OCI-M2 (cell line): ENCODE results near the gene FEM1A.
"Not testable (repeated sequence)": the region's sequence is repeated elsewhere in the genome, so short reads cannot be mapped to it uniquely, and the experiment has no call there.

ENCODE experiments used
- DNase-seq: peaks from one replicate; lab custom pipeline; 2025; ENCODE audit not compliant: unreplicated experiment; lab: John Stamatoyannopoulos, UW

FEM1A gene

DNA sequence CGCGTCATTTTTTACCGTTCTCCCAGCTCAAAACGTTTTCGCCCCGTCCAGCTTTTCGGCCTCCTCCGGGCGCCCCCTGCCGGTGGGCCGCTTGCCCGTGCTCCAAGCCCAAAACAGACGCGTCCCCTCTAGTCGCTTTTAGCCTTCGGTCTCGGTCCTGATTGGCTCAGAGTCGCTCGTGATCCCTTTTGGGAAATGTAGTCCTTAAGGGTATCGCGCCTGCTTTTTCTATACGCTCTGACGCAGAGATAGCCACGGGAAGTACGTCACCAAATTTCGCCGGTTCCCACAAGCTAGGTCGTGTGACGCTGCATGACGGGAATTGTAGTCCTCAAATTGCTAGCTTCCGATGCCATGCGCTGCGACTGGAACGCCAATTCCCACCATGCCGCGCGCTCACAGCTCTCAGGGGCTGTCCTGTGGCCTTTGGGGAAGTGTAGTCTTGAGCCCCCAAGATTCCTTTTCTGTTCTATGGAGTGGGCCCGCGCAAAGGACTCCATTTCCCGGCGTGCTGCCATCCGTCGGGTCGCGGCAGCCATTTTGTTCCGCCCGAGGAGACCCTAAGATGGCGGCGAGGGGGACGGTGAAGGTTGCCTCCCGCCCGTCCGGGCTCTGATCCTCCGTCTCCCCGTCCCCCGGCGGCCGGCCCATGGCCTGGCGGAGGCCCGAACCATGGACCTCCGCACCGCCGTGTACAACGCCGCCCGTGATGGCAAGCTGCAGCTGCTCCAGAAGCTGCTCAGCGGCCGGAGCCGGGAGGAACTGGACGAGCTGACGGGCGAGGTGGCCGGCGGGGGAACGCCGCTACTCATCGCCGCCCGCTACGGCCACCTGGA lies at the start of gene FEM1A:
TSS of gene FEM1A (plus strand) at position 552 of the 836 bp plus-strand sequence. CDS start at position 673, 121 bp downstream.
- DNase-seq: peak; percentile 98

- DNase-seq: no peak
Observed at GRCh38 chr19:4742723-4743646, 48.5 kb upstream of the FEM1A start.

DNA sequence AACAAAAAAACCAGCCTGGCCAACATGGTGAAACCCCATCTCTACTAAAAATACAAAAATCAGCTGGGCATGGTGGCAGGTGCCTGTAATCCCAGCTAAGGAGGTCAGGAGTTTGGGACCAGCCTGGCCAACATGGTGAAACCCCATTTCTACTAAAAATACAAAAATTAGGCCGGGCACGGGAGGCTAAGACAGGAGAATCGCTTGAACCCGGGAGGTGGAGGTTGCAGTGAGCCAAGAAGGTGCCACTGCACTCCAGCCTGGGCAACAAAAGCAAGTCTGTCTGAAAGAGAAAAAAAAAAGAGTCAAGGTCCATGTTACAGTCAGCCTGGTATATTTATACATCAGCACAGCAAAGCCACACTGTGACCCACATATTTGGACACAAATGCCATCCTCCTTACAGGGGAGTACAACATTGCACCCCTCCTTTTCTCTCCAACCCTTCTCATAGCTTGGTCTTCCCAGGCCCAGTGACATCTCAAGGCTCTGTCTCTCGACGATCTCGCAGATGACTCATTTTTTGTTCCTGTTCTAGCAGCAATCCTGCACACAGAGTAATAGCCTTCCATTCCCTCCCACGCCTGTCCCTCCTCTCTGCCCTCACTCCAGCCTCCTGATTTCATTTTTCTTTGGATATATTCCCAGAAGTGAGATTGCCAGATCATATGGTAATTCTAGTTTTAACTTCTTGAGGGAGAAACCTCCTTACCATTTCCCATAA lies 46.9 kb upstream of the FEM1A start:
- DNase-seq: no peak

DNA sequence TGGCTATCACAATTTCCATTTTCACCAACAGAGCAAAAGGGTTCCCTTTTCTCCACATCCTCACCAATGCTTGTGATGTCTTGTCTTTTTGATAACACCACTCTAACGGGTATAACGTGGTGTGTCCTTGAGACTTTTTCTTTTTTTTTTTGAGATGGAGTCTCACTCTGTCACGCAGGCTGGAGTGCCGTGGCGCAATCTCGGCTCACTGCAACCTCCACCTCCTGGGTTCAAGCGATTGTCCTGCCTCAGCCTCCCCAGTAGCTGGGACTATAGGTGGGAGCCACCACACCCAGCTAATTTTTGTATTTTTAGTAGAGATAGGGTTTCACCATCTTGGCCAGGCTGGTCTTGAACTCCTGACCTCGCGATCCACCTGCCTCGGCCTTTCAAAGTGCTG lies 46.4 kb upstream of the FEM1A start:
- not testable (repeated sequence) for DNase-seq

DNA sequence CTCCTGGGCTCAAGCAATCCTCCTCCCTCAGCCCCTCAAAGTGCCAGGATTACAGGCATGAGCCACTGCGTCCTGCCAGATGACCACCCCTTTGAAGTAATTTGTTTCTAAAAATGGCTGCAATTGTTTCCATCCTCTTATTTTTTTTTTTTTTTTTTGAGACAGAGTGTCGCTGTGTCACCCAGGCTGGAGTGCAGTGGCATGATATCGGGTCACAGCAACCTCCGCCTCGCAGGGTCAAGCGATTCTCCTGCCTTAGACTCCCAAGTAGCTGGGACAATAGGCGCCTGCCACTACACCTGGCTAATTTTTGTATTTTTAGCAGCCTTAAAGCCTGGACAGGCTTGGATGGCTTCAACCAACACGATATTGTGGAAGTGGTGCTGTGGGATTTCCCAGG lies 45.5 kb upstream of the FEM1A start:
- DNase-seq: no peak

DNA sequence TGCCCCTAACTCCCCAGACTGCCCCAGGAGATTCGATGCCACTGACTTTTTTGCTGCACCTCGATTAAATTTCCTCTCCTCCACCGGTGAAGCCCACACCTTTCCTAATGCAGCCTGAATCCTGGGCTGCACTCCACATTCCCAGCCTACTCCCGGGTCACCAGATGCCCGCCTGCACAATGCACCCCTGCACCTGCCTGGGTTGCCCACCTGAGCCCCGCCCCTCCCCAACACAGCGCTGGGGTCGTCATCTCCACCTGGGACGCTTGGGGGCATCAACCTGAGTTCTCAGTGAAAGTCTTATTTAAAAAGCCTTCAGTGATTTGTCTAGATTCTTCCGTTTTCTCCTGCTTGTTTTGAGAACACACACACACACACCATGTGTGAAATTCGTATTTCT lies 43.3 kb upstream of the FEM1A start:
- DNase-seq: no peak

DNA sequence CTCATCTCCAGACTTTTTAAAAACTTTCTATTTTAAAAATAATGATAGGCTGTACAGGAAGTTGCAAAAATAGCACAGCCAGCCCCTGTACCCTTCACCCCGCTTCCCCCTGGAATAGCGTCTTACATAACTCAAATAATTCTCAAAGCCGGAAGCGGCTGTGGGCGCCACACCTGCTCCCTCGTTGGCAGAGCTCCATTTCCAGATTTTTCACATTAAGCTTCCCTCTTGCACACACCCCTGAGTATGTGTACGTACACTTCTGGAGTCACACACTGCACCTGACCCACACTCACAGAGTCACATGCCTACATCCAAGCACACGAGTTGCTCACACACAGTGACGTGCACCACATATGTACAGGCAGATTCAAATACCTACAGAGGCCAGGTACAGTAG lies 42.9 kb upstream of the FEM1A start:
- DNase-seq: no peak

GRCh38 chr19:4749870-4750590 lies 41.5 kb upstream of the FEM1A start:
- no peak for DNase-seq

GRCh38 chr19:4754248-4754647 lies 37.3 kb upstream of the FEM1A start:
- no peak for DNase-seq

DNA sequence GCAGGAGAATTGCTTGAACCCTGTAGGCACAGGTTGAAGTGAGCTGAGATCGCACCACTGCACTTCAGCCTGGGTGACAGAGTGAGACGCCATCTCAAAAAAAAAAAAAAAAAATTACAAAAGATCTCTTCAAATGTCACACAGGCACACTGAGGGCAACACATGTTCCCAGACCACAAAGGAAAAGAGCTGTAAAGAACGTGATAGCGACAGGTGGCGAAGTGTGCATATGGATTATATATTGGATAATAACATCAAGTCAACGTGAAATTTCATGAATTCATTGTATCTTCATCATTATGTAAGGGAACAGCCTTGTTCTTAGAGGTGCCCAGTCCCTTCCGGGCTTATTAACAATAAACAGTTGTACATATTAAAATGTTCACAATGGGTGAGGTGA lies 36.1 kb upstream of the FEM1A start:
- no peak for DNase-seq

- DNase-seq: no peak
Observed at GRCh38 chr19:4758082-4758481, 33.5 kb upstream of the FEM1A start.

DNA sequence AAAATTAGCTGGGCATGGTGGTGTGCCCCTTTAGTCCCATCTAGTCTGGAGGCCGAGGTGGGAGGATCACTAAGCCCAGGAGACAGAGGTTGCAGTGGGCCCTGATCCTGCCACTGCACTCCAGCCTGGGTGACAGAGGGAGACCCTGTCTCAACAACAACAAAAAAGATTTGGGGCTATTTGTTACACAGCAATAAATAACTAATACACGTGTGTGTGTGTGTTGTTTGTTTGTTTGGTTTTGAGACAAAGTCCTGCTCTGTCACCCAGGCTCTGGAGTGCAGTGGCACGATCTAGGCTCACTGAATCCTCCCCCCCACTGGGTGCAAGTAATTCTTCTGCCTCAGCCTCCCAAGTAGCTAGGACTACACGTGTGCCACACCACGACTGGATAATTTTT lies 32.9 kb upstream of the FEM1A start:
- no peak for DNase-seq

GRCh38 chr19:4759388-4760284 lies 31.9 kb upstream of the FEM1A start:
- DNase-seq: peak; percentile 14

- no peak for DNase-seq
Observed at GRCh38 chr19:4760285-4760650, 31.3 kb upstream of the FEM1A start.

DNA sequence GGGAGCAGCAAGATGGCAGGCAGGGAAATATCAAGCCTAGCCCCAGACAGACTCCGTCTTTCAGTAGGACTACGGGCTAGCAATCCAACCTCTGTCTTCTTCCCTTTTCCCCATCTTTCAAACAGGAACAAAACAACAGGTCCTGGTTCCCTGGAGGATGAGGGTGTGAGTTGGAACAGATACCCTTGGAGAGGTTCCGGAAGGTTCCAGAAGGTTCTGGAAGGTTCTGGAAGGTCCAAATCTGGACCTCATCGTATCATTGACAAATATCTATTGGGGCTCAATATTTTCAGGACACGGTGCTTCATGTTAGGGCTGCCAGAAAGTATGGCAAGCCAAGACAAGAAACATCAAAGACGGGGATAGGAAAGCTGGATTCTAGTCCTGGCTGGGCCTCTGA lies 28.5 kb upstream of the FEM1A start:
- no peak for DNase-seq

- no peak for DNase-seq
Observed at GRCh38 chr19:4764393-4764660, 27.2 kb upstream of the FEM1A start.

DNA sequence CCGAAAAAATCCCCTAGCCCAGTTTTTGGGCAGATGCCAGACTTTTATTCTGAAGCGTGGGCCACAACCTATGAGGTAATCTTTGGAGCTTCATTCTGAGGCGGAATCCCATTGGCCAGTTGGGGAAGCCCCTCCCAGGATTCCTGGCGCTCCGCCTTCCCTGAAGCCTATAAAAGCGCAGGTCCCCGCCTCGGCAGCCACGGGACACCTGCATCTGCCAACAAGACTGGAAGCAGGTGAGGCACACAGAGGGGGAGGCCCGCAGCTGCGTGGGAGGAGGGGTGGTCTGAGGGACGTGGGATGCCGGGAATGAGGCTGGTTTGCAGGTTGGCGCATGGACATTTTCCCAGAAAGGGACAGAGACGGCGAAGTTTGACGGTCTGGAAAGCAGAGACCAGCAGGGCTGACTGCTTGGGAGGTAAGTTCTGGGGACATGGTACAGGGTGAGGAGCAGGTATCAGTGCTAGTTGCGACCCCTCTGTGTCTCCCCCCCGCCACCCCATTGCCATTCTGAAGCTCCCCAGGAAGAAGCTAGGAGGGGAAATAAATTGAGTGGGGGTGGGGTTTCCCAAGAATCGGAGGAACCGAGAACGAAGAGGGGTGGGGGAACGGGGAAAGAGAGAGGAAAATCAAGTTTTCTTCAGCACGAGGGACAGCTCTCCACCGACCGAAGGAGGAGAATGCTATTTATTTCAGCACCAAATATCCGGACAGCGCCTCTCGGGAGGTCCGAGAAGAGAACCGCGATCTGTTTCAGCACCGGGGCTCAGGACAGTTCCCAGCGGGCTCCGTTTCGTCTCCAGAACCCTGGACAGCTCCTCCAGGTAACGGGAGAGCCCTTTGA lies 22.4 kb upstream of the FEM1A start:
- peak; percentile 22 for DNase-seq

DNA sequence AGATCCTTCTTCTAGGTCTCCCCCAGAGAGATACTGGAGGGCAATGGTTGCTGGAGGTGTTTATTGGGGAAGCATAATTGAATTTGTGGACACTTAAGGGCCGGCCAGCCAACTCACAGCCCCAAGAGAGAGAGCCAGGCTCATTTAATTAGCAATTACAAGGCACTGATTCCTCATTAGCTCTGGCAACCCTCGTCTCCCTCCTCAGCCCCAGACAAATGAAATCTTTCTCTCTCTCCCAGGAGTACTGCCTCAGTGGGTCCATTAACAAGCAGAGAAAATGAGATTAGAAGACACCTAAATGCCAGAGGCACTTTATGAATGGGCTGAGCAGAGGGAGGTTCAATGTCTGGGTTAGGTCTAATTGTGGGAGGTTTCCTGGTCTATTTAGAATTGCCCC lies 19.0 kb upstream of the FEM1A start:
- no peak for DNase-seq

DNA sequence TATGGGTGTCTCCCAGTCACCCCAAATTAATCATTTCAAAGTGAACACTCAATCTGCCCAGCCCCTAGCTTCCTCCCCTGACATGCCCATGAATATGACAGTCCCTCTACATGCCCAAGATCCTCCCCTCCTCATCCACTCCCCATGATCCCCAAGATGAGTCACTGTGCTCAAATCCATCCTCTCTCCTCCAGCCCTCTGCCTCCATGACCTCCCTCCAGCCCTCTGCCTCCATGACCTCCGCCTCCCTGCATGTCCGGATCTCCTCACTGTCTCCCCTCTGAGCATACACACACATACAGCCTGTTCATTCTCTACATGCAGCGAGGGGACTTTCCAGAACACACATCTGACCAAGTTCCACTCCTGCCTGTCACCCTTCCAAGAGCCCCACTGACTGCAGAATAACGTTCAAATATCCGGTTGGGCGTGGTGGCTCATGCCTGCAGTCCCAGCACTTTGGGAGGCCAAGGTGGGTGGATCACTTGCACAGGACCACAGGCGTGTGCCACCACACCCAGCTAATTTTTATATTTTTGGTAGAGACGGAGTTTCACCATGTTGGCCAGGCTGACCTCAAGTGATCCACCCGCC lies 18.4 kb upstream of the FEM1A start:
- no peak for DNase-seq
